SIG-M5 treated with dmso at 0.1 percent for 504 hours (cell line): Measurements from ENCODE around the gene THBS1.

Experiments
- DNase-seq: peaks from one replicate; lab custom pipeline; 2025; ENCODE audit not compliant: unreplicated experiment; lab: John Stamatoyannopoulos, UW

Gene THBS1

DNA sequence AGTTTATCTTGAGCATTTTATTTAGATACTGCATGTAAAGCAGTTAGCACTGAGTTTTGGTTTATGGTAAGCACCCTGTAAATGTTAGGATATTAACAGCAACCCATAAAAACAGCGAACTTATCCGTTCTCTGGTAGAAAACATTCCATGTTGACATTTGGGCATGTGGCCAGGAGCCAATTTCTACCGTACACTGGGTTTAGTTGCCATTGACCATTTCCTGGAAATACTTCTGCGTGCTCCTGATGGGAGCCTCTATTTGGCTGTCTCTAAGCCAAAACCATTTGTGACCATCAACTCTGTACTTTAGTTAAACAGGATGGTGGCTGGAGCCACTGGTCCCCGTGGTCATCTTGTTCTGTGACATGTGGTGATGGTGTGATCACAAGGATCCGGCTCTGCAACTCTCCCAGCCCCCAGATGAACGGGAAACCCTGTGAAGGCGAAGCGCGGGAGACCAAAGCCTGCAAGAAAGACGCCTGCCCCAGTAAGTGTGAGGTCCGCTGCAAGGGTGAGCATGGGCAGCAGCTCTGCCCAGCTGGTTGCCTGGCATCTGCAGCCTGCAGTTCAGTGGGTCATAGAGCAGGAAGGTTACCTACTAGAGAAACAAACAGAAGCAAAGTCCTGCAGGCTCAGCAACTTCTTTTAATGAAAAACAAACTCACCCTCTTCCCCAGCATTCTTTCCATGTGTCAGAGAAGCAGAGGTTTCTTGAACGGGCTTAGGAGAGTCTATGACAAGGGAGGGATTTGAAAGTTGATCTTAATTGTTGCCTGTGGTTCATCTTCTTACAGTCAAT lies 7.1 kb downstream of the THBS1 start:
- DNase-seq = no peak

DNA sequence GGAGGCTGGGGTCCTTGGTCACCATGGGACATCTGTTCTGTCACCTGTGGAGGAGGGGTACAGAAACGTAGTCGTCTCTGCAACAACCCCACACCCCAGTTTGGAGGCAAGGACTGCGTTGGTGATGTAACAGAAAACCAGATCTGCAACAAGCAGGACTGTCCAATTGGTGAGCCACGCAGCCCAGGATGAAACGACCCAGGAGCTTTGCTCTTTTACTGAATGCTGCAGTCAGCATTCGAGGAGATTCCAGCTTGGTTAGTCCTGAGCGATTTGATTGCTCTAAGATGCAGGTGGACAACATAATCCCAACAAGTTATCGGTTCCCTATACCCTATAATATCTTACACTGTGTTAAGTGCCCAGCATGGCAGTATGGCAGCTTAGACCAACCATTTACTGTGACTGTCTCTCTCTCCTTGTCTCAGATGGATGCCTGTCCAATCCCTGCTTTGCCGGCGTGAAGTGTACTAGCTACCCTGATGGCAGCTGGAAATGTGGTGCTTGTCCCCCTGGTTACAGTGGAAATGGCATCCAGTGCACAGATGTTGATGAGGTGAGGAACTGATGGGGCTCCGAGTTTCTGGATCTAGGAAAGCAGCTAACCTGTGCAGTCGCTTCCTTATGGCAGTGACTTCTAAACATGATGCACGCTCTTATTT lies 7.8 kb downstream of the THBS1 start:
- no peak for DNase-seq

DNA sequence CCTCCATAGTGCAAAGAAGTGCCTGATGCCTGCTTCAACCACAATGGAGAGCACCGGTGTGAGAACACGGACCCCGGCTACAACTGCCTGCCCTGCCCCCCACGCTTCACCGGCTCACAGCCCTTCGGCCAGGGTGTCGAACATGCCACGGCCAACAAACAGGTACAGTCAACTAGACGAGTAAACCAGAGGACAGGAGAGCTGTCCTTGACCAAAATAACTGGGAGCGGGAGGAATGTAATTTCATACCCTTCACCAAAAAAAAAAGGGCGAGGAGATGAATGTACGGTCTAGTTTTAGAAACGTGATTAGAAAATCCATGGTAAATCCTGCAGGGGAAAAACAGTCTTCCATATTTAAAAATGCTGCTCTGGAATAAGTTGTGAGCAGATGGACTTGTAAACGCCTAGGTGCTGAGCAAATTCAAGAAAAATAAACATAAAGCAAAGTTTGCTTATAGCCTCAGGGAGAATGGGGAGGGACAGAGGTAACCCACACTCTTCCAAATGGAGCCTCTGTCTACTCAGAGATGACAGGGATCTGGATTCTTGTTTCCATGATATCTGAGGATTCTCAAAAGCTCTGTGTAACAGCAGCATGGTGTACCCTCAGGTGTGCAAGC lies 8.4 kb downstream of the THBS1 start:
- DNase-seq = no peak

DNA sequence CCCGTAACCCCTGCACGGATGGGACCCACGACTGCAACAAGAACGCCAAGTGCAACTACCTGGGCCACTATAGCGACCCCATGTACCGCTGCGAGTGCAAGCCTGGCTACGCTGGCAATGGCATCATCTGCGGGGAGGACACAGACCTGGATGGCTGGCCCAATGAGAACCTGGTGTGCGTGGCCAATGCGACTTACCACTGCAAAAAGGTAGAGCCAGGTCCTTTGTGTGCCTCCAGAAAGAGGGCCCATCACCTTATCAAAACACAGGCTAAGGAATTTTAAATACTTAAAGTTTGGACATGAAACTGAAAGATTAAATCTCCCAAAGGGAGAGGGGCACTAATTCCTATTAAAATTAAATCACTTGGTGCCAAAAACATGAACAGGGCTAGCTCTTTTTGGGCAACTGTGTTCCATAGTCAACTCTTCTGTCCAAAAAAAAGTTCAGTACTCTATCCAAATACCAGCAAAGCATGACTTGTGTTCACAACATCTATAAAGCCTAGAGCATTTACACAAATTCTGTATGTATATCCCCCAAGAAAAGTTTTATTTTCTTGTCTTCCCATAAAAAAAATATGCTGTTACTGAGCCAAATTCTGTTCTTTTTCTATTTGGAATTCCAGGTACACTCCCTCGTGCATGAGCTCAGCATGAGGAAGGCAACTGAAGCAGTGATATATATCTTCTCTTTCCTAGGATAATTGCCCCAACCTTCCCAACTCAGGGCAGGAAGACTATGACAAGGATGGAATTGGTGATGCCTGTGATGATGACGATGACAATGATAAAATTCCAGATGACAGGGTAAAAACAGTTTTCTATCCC lies 9.2 kb downstream of the THBS1 start:
- DNase-seq = no peak

DNA sequence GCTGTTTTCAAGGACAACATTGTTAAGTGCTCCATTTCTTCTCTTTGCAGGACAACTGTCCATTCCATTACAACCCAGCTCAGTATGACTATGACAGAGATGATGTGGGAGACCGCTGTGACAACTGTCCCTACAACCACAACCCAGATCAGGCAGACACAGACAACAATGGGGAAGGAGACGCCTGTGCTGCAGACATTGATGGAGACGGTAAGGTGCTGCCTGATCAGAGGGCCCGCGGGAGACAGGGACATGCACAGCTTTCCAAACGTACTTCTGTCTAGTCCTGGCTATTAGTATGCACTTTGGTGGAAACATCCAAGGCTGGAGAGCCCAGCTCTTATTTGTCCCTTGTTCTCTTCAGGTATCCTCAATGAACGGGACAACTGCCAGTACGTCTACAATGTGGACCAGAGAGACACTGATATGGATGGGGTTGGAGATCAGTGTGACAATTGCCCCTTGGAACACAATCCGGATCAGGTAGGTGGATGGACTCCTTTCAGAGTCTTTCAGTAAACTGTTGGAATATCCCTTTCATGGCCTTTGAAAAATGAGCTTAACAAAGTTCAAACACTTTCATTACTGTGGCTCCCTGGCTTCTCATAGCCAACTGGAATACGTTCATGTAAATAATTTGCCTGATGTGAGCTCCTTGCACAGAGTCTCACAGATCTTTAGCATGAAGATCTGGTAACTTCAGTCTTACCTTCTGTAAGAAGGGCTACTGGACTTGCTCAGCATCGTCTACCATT lies 10.4 kb downstream of the THBS1 start:
- no peak for DNase-seq

DNA sequence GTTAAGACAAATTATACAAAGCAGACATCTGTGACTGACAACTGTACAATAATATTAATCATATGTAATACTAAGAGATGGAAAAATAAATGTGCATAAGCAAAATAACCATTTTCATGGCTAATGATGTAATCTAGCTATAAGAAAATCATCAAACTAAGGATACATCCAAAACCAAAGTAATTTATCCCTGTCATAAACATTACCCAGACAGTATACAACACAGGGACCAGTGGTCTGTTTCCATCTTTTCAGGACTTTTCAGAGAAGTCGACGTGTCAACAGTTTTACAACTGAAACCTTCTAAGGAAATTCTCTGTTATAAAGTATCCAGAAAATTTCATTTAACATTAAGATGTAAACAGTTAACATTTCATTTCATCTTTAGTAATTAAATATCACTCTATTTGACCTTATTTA lies 11.0 kb downstream of the THBS1 start:
- no peak for DNase-seq

DNA sequence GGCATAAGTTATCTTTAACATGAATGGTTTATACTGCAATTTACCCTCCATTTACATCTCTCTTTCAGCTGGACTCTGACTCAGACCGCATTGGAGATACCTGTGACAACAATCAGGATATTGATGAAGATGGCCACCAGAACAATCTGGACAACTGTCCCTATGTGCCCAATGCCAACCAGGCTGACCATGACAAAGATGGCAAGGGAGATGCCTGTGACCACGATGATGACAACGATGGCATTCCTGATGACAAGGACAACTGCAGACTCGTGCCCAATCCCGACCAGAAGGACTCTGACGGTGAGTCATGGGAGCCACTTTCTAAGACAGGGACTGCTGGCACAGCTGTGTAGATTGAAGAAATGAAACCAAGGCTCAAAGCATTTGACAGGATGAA lies 11.6 kb downstream of the THBS1 start:
- no peak for DNase-seq

DNA sequence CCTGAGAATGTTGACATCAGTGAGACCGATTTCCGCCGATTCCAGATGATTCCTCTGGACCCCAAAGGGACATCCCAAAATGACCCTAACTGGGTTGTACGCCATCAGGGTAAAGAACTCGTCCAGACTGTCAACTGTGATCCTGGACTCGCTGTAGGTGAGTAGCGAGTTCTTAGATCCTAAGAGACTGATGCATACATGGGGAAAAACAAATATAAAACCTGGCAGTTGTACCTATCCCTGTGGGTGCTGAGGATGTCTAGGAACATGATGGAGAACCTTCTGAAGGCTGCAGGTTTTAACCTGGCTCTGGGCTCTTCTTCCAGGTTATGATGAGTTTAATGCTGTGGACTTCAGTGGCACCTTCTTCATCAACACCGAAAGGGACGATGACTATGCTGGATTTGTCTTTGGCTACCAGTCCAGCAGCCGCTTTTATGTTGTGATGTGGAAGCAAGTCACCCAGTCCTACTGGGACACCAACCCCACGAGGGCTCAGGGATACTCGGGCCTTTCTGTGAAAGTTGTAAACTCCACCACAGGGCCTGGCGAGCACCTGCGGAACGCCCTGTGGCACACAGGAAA lies 12.3 kb downstream of the THBS1 start:
- DNase-seq = no peak

DNA sequence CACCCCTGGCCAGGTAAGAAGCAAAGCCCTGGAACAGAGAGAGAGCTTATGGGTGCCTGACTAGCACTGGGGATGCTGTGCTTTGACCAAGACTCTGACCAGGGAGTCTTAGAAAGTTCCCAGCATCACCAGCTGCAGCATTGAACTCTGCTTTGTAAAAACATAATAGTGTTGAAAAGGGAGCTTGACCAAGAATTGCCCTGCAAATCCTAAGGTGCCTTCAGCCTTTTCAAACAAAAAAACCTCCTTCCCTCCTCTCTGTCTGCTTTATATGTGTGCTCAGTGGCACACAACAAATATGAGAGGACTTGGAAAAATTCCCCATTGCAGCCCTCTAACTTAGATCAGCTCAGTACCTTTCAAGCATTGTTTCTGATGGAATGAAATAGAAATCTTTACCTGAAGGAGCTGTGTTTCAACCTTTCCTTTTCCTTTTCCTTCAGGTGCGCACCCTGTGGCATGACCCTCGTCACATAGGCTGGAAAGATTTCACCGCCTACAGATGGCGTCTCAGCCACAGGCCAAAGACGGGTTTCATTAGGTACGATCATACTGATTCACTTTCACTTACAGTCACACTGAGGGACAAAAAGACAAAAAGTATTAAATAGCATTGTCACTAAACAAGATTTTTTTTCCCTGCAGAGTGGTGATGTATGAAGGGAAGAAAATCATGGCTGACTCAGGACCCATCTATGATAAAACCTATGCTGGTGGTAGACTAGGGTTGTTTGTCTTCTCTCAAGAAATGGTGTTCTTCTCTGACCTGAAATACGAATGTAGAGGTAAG lies 13.0 kb downstream of the THBS1 start:
- DNase-seq = no peak

DNA sequence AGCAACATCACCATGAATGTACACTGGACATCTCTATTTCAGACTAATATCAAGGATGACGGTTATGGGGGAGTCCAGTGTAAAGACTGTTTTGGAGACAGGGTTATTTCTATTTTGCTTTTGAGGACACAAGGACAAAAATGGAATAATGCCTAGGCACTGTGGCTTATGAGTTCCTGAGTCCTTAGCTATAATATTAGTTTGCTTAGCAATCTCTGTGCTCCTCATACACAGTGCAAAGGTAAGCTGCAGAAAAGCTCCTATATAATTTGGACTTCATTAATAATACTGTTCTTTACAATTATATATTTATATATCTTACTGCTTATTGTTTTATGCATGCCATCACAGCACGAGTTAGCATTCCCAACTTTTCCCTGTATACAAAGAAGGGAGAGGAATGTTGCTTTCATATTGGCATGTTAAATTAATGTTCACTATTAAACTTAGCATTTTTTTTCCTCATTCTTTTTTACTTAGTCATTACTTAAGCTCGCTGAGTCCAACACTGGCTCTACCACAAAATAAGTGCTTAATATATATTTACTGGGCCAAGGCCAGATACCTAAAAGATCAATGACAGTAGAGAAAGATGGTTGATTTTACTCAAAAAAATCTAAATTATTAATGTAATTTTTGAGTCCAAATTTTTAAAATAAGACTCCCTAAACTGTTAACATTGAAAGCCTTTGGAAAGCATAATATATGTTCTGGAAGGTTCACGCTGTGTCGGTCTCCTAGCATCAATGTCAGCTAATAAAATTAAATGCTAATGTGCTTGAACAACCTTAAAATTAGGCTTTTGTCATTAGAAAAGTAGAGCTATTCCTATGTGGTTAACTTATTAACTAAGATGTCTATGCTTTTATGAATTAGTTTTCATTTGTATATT lies 13.8 kb downstream of the THBS1 start:
- DNase-seq = no peak

DNA sequence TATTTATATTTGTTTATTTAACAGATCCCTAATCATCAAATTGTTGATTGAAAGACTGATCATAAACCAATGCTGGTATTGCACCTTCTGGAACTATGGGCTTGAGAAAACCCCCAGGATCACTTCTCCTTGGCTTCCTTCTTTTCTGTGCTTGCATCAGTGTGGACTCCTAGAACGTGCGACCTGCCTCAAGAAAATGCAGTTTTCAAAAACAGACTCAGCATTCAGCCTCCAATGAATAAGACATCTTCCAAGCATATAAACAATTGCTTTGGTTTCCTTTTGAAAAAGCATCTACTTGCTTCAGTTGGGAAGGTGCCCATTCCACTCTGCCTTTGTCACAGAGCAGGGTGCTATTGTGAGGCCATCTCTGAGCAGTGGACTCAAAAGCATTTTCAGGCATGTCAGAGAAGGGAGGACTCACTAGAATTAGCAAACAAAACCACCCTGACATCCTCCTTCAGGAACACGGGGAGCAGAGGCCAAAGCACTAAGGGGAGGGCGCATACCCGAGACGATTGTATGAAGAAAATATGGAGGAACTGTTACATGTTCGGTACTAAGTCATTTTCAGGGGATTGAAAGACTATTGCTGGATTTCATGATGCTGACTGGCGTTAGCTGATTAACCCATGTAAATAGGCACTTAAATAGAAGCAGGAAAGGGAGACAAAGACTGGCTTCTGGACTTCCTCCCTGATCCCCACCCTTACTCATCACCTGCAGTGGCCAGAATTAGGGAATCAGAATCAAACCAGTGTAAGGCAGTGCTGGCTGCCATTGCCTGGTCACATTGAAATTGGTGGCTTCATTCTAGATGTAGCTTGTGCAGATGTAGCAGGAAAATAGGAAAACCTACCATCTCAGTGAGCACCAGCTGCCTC lies 14.7 kb downstream of the THBS1 start:
- DNase-seq = no peak

DNA sequence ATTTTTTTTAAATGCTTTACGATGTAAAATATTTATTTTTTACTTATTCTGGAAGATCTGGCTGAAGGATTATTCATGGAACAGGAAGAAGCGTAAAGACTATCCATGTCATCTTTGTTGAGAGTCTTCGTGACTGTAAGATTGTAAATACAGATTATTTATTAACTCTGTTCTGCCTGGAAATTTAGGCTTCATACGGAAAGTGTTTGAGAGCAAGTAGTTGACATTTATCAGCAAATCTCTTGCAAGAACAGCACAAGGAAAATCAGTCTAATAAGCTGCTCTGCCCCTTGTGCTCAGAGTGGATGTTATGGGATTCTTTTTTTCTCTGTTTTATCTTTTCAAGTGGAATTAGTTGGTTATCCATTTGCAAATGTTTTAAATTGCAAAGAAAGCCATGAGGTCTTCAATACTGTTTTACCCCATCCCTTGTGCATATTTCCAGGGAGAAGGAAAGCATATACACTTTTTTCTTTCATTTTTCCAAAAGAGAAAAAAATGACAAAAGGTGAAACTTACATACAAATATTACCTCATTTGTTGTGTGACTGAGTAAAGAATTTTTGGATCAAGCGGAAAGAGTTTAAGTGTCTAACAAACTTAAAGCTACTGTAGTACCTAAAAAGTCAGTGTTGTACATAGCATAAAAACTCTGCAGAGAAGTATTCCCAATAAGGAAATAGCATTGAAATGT lies 15.6 kb downstream of the THBS1 start:
- no peak for DNase-seq

DNA sequence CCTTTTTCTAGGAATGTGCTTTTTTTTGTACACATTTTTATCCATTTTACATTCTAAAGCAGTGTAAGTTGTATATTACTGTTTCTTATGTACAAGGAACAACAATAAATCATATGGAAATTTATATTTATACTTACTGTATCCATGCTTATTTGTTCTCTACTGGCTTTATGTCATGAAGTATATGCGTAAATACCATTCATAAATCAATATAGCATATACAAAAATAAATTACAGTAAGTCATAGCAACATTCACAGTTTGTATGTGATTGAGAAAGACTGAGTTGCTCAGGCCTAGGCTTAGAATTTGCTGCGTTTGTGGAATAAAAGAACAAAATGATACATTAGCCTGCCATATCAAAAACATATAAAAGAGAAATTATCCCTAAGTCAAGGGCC lies 16.5 kb downstream of the THBS1 start:
- DNase-seq = no peak

DNA sequence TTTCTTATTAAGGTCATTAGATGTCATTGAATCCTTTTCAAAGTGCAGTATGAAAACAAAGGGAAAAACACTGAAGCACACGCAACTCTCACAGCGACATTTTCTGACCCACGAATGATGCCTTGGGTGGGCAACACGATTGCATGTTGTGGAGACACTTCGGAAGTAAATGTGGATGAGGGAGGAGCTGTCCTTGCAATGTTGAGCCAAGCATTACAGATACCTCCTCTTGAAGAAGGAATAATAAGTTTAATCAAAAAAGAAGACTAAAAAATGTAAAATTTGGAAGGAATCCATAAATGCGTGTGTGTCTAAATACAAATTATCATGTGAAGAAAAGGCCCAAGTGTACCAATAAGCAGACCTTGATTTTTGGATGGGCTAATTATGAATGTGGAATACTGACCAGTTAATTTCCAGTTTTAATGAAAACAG lies 16.9 kb downstream of the THBS1 start:
- DNase-seq = no peak

DNA sequence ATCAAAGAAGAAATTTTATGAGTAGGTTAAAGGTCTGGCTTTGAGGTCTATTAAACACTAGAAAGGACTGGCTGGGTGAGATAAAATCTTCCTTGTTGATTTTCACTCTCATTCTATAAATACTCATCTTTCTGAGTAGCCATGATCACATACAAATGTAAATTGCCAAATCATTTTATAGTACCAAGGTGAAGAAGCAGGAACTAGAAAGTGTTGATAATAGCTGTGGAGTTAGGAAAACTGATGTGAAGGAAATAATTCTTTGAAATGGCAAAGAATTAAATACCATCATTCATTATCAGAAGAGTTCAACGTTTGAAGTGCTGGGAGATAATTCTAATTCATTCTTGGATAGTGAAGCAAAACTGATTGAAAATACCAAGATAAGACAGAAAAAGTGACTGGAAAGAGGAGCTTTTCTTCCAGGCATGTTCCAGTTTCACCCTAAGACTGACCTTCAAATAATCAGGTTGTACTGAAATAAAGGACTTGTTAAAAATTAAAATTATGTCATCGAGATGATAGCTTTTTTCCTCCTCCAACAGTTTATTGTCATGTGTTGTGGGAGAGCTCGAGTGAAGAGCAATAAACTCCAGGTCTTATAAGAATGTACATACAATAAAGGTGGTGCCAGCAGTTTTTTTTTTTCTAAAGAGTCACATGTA lies 17.4 kb downstream of the THBS1 start:
- DNase-seq = no peak
